MM.1S (cell line): ENCODE data around the gene FOXO6.

Experiments used
- DNase-seq: peaks from one replicate; pipeline ENCODE4 v3.0.0-alpha.2; 2015
- H2AFZ ChIP-seq: fragments of 300-600 bp; sonication (generic); 2 replicates; pipeline ENCODE4 v1.6.0; 2016; ENCODE audit warnings: antibody characterized with exemption, low read length
- H3F3A ChIP-seq: fragments of 300-600 bp; sonication (generic); 2 replicates; pipeline ENCODE4 v1.6.1; 2016; ENCODE audit warnings: mild to moderate bottlenecking, antibody characterized with exemption, low read length, moderate library complexity, mixed read lengths; ENCODE audit not compliant: insufficient read depth
- H3K27ac ChIP-seq: fragments of 300-600 bp; sonication (generic); 2 replicates; pipeline ENCODE4 v1.5.1; 2016; ENCODE audit warnings: mild to moderate bottlenecking, low read length
- H3K27me3 ChIP-seq: fragments of 300-600 bp; sonication (generic); replicated peaks from 2 replicates; pipeline ENCODE4 v1.6.0; 2016; ENCODE audit warnings: low read length; ENCODE audit not compliant: insufficient read depth
- H3K36me3 ChIP-seq: fragments of 300-600 bp; sonication (generic); replicated peaks from 2 replicates; pipeline ENCODE4 v1.6.1; 2016; ENCODE audit warnings: mild to moderate bottlenecking, low read length, mixed read lengths; ENCODE audit not compliant: insufficient read depth
- H3K4me1 ChIP-seq: fragments of 300-600 bp; sonication (generic); 2 replicates; pipeline ENCODE4 v1.6.1; 2016; ENCODE audit warnings: low read length, mixed read lengths
- H3K4me2 ChIP-seq: fragments of 300-600 bp; sonication (generic); 2 replicates; pipeline ENCODE4 v1.6.0; 2016; ENCODE audit warnings: low read depth, low read length
- H3K4me3 ChIP-seq: fragments of 300-600 bp; sonication (generic); 2 replicates; pipeline ENCODE4 v1.5.1; 2016; ENCODE audit warnings: low read length, mixed read lengths
- H3K79me2 ChIP-seq: fragments of 300-600 bp; sonication (generic); 2 replicates; pipeline ENCODE4 v1.6.1; 2016; ENCODE audit warnings: mixed run types, low read length, mixed read lengths
- H3K9ac ChIP-seq: fragments of 300-600 bp; sonication (generic); 2 replicates; pipeline ENCODE4 v1.6.1; 2016; ENCODE audit warnings: low read length, mixed read lengths
- H3K9me2 ChIP-seq: fragments of 300-600 bp; sonication (generic); replicated peaks from 2 replicates; pipeline ENCODE4 v1.6.1; 2016; ENCODE audit warnings: mild to moderate bottlenecking, low read length, mixed read lengths; ENCODE audit not compliant: insufficient read depth
- H3K9me3 ChIP-seq: fragments of 300-600 bp; sonication (generic); replicated peaks from 2 replicates; pipeline ENCODE4 v1.6.1; 2016; ENCODE audit warnings: mild to moderate bottlenecking, low read length, mixed read lengths; ENCODE audit not compliant: insufficient read depth
- H4K20me1 ChIP-seq: fragments of 300-600 bp; sonication (generic); 2 replicates; pipeline ENCODE4 v1.6.1; 2016; ENCODE audit warnings: mild to moderate bottlenecking, low read length, moderate library complexity, mixed read lengths; ENCODE audit not compliant: insufficient read depth
- CTCF ChIP-seq: fragments of 300-600 bp; sonication (generic); IDR thresholded peaks from 2 replicates; pipeline ENCODE4 v1.5.1; 2016; ENCODE audit warnings: antibody characterized with exemption, low read length, mixed read lengths
- EZH2 ChIP-seq: fragments of 300-600 bp; sonication (generic); optimal IDR thresholded peaks from 2 replicates; pipeline ENCODE3; 2017; ENCODE audit warnings: low read depth, mild to moderate bottlenecking, antibody characterized with exemption, low read length, mixed read lengths
- EZH2phosphoT487 ChIP-seq: fragments of 300-600 bp; sonication (generic); IDR thresholded peaks from 2 replicates; pipeline ENCODE4 v1.6.1; 2018; ENCODE audit warnings: antibody characterized with exemption, low read length

Gene FOXO6

GRCh38 chr1:41368366-41368765, 7.1 kb downstream of the FOXO6 start:
- Histone ChIP-seq H3K9me3 (no peaks in the 10 kb centered on the region), H3K4me3 (no peak overlapping the region), H3K79me2 (no peaks in the 10 kb centered on the region), H3K27me3 (peaks cover 38% of the 10 kb centered on the region), H3K36me3 (no peaks in the 10 kb centered on the region), H4K20me1 (no peaks in the 10 kb centered on the region), H3K4me2 (no peak overlapping the region), H3K9me2 (no peaks in the 10 kb centered on the region), H3K9ac (no peak overlapping the region), H3K4me1 (no peaks in the 10 kb centered on the region), H2AFZ (no peak overlapping the region), H3F3A (no peaks in the 10 kb centered on the region), H3K27ac (no peak overlapping the region)
- TF ChIP-seq EZH2phosphoT487 (no peak), CTCF (no peak), EZH2 (no peak)
- DNase-seq = no peak

GRCh38 chr1:41368801-41369200, 7.6 kb downstream of the FOXO6 start:
- H3K36me3 ChIP-seq = no peaks in the 10 kb centered on the region
- no peak for DNase-seq
- no peaks in the 10 kb centered on the region for H3K4me1 ChIP-seq
- no peak overlapping the region for H3K4me2 ChIP-seq
- no peak overlapping the region for H3K9ac ChIP-seq
- H3K4me3 ChIP-seq = no peak overlapping the region
- H3K9me3 ChIP-seq = no peaks in the 10 kb centered on the region
- H3F3A ChIP-seq = no peaks in the 10 kb centered on the region
- H3K27ac ChIP-seq = no peak overlapping the region
- TF ChIP-seq EZH2phosphoT487 (no peak), CTCF (no peak), EZH2 (no peak)
- no peak overlapping the region for H2AFZ ChIP-seq
- no peaks in the 10 kb centered on the region for H3K9me2 ChIP-seq
- H4K20me1 ChIP-seq = no peaks in the 10 kb centered on the region
- H3K79me2 ChIP-seq = no peaks in the 10 kb centered on the region
- peaks cover 33% of the 10 kb centered on the region for H3K27me3 ChIP-seq

- no peak for DNase-seq
- Histone ChIP-seq H3K4me1 (no peaks in the 10 kb centered on the region), H3K27ac (no peak overlapping the region), H3K9me3 (no peaks in the 10 kb centered on the region), H3K27me3 (peaks cover 28% of the 10 kb centered on the region), H2AFZ (no peak overlapping the region), H3K4me3 (no peak overlapping the region), H3K9ac (no peak overlapping the region), H3K9me2 (no peaks in the 10 kb centered on the region), H3K36me3 (no peaks in the 10 kb centered on the region), H4K20me1 (no peaks in the 10 kb centered on the region), H3K79me2 (no peaks in the 10 kb centered on the region), H3F3A (no peaks in the 10 kb centered on the region), H3K4me2 (no peak overlapping the region)
- TF ChIP-seq EZH2phosphoT487 (no peak), CTCF (no peak), EZH2 (no peak)
Measured at GRCh38 chr1:41369531-41369930, 8.3 kb downstream of the FOXO6 start.
